Loucy (cell line): ENCODE results near the gene CLTCL1.

Experiments
- EZH2phosphoT487 ChIP-seq: fragments of 200-600 bp; IDR thresholded peaks from 2 replicates; pipeline ENCODE4 v1.6.1; 2018; ENCODE audit warnings: antibody characterized with exemption, mild to moderate bottlenecking, moderate library complexity, borderline replicate concordance
- TF ChIP-seq, protein P1 (sequence below): fragments of 200-600 bp; sonication (generic); conservative IDR thresholded peaks from 2 replicates; pipeline ENCODE4 v1.5.1; 2014; ENCODE audit warnings: mild to moderate bottlenecking, antibody characterized with exemption, low read length

GRCh38 chr22:19317865-19318264 is 26.3 kb upstream of the CLTCL1 start:
- TF ChIP-seq, protein P1, sequence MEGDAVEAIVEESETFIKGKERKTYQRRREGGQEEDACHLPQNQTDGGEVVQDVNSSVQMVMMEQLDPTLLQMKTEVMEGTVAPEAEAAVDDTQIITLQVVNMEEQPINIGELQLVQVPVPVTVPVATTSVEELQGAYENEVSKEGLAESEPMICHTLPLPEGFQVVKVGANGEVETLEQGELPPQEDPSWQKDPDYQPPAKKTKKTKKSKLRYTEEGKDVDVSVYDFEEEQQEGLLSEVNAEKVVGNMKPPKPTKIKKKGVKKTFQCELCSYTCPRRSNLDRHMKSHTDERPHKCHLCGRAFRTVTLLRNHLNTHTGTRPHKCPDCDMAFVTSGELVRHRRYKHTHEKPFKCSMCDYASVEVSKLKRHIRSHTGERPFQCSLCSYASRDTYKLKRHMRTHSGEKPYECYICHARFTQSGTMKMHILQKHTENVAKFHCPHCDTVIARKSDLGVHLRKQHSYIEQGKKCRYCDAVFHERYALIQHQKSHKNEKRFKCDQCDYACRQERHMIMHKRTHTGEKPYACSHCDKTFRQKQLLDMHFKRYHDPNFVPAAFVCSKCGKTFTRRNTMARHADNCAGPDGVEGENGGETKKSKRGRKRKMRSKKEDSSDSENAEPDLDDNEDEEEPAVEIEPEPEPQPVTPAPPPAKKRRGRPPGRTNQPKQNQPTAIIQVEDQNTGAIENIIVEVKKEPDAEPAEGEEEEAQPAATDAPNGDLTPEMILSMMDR = no peak
- no peak for TF ChIP-seq EZH2phosphoT487
